ENCODE results near the gene LCAT. TPM values are rescaled to one million over a fixed set of nuclear protein-coding genes. Genes with fewer than 3 reads are reported as not detected.
A peak's percentile ranks its signal among the peaks of the same experiment; 100 is the strongest.

LCAT gene, protein sequence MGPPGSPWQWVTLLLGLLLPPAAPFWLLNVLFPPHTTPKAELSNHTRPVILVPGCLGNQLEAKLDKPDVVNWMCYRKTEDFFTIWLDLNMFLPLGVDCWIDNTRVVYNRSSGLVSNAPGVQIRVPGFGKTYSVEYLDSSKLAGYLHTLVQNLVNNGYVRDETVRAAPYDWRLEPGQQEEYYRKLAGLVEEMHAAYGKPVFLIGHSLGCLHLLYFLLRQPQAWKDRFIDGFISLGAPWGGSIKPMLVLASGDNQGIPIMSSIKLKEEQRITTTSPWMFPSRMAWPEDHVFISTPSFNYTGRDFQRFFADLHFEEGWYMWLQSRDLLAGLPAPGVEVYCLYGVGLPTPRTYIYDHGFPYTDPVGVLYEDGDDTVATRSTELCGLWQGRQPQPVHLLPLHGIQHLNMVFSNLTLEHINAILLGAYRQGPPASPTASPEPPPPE
- 100 to 1,000 TPM in 4 of 6 experiments, 10 to 100 TPM in 2; 29.4 to 207 (median 137) TPM for total RNA-seq
- long read RNA-seq, transcript LCAT-201 (6 exons, 1,507 nt): major isoform, 21 of 52 reads
- long read RNA-seq, partial matches to known transcripts: 19 of 52 reads
- long read RNA-seq, other reads (novel, unspliced or antisense): 11 of 52 reads

GRCh38 chr16:67943619-67944504 lies at the start of gene LCAT:
Gene LCAT (minus strand): TSS chr16:67944120. CDS start chr16:67944101, 19 bp downstream.
- TF ChIP-seq, protein P1, sequence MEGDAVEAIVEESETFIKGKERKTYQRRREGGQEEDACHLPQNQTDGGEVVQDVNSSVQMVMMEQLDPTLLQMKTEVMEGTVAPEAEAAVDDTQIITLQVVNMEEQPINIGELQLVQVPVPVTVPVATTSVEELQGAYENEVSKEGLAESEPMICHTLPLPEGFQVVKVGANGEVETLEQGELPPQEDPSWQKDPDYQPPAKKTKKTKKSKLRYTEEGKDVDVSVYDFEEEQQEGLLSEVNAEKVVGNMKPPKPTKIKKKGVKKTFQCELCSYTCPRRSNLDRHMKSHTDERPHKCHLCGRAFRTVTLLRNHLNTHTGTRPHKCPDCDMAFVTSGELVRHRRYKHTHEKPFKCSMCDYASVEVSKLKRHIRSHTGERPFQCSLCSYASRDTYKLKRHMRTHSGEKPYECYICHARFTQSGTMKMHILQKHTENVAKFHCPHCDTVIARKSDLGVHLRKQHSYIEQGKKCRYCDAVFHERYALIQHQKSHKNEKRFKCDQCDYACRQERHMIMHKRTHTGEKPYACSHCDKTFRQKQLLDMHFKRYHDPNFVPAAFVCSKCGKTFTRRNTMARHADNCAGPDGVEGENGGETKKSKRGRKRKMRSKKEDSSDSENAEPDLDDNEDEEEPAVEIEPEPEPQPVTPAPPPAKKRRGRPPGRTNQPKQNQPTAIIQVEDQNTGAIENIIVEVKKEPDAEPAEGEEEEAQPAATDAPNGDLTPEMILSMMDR (IDR thresholded peaks at IDR 0.05): no peak
- peak; percentile 95 for TF ChIP-seq POLR2A (IDR thresholded peaks at IDR 0.05)
- peak; percentile 88 to 95 (median 91) for DNase-seq
- Histone ChIP-seq H3K4me3 (peak within 1 kb of the TSS; percentile 38 to 64 (median 63)), H3K4me1 (peaks cover 0 to 38% (median 14%) of the 10 kb centered on the region in 4 donors), H3K27ac (peak within 1 kb of the TSS; percentile 47 to 83 (median 79)), H3K36me3 (peaks cover 0 to 22% (median 8%) of the 10 kb centered on the region in 4 donors), H3K27me3 (no peaks in the 10 kb centered on the region), H3K9me3 (no peaks in the 10 kb centered on the region)
- intact Hi-C loops (cut with DNase I): no loop called here
- 33% methylated on average over 3 of the region's 23 CpGs for WGBS (ENCODE audit: insufficient coverage, low coverage, low lambda C conversion rate, missing lambda C conversion rate)
- ATAC-seq: peak; percentile 77 to 84 (median 80)

DNA sequence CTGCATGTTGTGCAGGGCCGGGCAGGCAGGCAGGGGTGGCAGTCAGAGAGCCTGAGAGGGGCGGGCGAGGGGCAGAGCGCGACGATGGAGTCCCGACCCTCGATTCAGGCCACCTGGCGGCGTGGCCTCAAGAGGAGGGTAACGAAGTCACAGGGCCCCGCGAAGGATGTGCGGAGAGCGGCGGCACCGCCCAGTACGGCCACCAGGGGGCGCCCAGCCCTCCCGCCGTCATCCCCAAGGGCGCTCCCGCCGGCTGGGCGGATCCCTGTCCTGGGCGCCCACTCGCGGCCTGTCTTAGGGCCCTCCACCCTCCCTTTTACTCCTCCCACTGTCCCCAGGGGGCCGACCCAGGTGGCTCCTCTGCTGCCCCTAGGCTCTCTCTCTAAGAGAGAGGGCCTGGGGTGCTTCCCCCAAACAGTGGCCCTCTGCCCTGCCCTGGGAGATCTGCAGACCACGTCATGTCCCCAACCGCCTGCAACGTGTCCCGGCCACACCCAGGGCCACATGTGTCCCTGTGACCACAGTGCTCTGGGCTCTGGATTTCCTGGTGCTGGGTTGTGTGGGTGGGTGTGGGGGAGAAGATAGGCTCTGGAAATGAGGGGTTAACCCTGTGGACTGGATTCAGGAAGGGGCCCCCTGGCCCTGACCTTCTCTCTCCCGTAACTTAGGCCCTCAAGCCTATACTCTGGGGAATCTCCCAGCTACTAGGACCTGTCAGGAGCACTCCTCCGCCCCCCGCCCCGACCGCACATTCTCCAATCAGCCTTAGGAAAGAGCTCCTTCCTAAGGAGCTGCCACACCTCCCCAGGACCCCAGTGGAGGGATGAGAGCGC lies 49.5 kb upstream of the LCAT start:
- H3K4me3 ChIP-seq: peak overlapping the region; percentile 30 to 44 (median 37)
- peak; percentile 93 to 96 (median 94) for ATAC-seq
- peaks cover 0 to 7% (median 0%) of the 10 kb centered on the region in 4 donors for H3K4me1 ChIP-seq
- DNase-seq: peak; percentile 83 to 87 (median 85)
- WGBS (ENCODE audit: insufficient coverage, low coverage, low lambda C conversion rate, missing lambda C conversion rate): 0% methylated on average over 5 of the region's 39 CpGs
- no peaks in the 10 kb centered on the region for H3K27me3 ChIP-seq
- H3K27ac ChIP-seq: peak overlapping the region; percentile 55 to 75 (median 63)
- intact Hi-C loops (cut with DNase I): no loop called here
- H3K9me3 ChIP-seq: no peaks in the 10 kb centered on the region
- TF ChIP-seq, protein P1 (IDR thresholded peaks at IDR 0.05): peak; percentile 97 to 99 (median 98)
- TF ChIP-seq POLR2A (IDR thresholded peaks at IDR 0.05): no peak
- H3K36me3 ChIP-seq: no peaks in the 10 kb centered on the region

- DNase-seq (peak in 1 of 3 donors; percentile 58), ATAC-seq (peak in 1 of 4 donors; percentile 6)
- no peaks in the 10 kb centered on the region for H3K36me3 ChIP-seq
- peak overlapping the region in 2 of 3 donors; percentile 63 to 75 for H3K27ac ChIP-seq
- TF ChIP-seq, protein P1 (IDR thresholded peaks at IDR 0.05): no peak
- no peak for TF ChIP-seq POLR2A (IDR thresholded peaks at IDR 0.05)
- H3K27me3 ChIP-seq: no peaks in the 10 kb centered on the region
- H3K9me3 ChIP-seq: no peaks in the 10 kb centered on the region
- WGBS (ENCODE audit: insufficient coverage, low coverage, low lambda C conversion rate, missing lambda C conversion rate): no CpG with 5 or more reads among the region's 20 CpGs
- peaks cover 0 to 7% (median 0%) of the 10 kb centered on the region in 4 donors for H3K4me1 ChIP-seq
- peak overlapping the region in 1 of 3 donors; percentile 37 for H3K4me3 ChIP-seq
- intact Hi-C loops (cut with DNase I): no loop called here
Measured at GRCh38 chr16:67992661-67993206, 48.8 kb upstream of the LCAT start.

Data from right lobe of liver (tissue), 6 donors.